ENCODE results near the gene UCHL3. TPM values are rescaled to one million over a fixed set of nuclear protein-coding genes. Genes with fewer than 3 reads are reported as not detected.

Gene UCHL3
- total RNA-seq, 1 experiment from 2014 or later, result 50.8 TPM

DNA sequence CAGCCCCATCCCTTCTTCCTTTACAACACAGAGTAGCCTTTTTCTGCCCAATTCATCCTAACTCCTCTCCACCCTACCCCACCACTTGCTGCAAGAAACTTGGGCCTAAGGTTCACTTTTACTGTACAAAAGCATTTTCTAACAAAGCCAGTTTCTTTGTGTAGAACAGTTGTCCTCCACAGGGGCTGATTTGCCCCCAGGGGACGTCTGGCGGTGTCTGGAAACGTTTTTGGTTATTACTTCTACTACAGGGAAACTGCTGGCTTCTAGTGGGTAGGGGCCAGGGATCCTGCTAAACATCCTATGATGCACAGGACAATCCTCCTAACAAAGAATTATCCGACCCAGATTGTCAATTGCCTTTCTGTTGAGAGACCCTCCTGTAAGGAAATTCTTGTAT, 79.2 kb downstream of the UCHL3 start:
- H3K4me1 ChIP-seq (ENCODE audit: insufficient read depth, low read length), result no peaks in the 10 kb centered on the region
- no peak overlapping the region for H3K4me3 Mint-ChIP-seq
- no peak overlapping the region for H2BK120ac ChIP-seq (ENCODE audit: low read depth, low read length, poor library complexity, severe bottlenecking)
- H3K79me1 ChIP-seq (ENCODE audit: insufficient read depth, low read depth, low read length, poor library complexity, severe bottlenecking), result no peaks in the 10 kb centered on the region
- H3K4ac ChIP-seq (ENCODE audit: low read depth, low read length), result no peak overlapping the region
- H2BK5ac ChIP-seq (ENCODE audit: insufficient read length, low read length), result no peak overlapping the region
- no peak overlapping the region; a peak in 1 of 7 replicates for H3K27ac Mint-ChIP-seq
- H3K27me3 ChIP-seq (ENCODE audit: insufficient read depth, low read length), result no peaks in the 10 kb centered on the region
- no peak overlapping the region for H3K27ac ChIP-seq (ENCODE audit: insufficient read length, low read depth, low read length)
- TF ChIP-seq, protein P1, sequence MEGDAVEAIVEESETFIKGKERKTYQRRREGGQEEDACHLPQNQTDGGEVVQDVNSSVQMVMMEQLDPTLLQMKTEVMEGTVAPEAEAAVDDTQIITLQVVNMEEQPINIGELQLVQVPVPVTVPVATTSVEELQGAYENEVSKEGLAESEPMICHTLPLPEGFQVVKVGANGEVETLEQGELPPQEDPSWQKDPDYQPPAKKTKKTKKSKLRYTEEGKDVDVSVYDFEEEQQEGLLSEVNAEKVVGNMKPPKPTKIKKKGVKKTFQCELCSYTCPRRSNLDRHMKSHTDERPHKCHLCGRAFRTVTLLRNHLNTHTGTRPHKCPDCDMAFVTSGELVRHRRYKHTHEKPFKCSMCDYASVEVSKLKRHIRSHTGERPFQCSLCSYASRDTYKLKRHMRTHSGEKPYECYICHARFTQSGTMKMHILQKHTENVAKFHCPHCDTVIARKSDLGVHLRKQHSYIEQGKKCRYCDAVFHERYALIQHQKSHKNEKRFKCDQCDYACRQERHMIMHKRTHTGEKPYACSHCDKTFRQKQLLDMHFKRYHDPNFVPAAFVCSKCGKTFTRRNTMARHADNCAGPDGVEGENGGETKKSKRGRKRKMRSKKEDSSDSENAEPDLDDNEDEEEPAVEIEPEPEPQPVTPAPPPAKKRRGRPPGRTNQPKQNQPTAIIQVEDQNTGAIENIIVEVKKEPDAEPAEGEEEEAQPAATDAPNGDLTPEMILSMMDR (conservative IDR thresholded peaks at IDR 0.05), result no peak
- H3K4me1 Mint-ChIP-seq, result peaks cover 0 to 2% of the 10 kb centered on the region in 2 experiments; a peak in 1 of 4 replicates
- H3K56ac ChIP-seq (ENCODE audit: insufficient read length, low read depth, low read length), result no peak overlapping the region
- no peaks in the 10 kb centered on the region for H3K79me2 ChIP-seq (ENCODE audit: insufficient read depth, low read length)
- no peaks in the 10 kb centered on the region for H4K20me1 ChIP-seq (ENCODE audit: control insufficient read depth, insufficient read depth, insufficient read length)
- H3K36me3 Mint-ChIP-seq (ENCODE audit: insufficient read depth in 1 of 3, low read depth in 3 of 3), result peaks cover 2 to 6% (median 3%) of the 10 kb centered on the region in 3 experiments; a peak in 4 of 7 replicates
- WGBS (ENCODE audit: extremely low coverage, insufficient read length, low lambda C conversion rate), result no CpG with 5 or more reads among the region's 4 CpGs
- no peak overlapping the region for H3K23ac ChIP-seq (ENCODE audit: insufficient read length, low read depth, low read length)
- no peaks in the 10 kb centered on the region for H3K27me3 Mint-ChIP-seq (ENCODE audit: low read depth)
- H2BK12ac ChIP-seq (ENCODE audit: insufficient read length, low read depth, low read length), result no peak overlapping the region
- no peak overlapping the region for H4K5ac ChIP-seq (ENCODE audit: insufficient read length, low read depth, low read length)
- DNase-seq, result no peak
- no peak overlapping the region for H4K91ac ChIP-seq (ENCODE audit: insufficient read length, low read depth, low read length)
- H3K14ac ChIP-seq (ENCODE audit: insufficient read depth, low read length), result no peak overlapping the region
- H3K4me2 ChIP-seq (ENCODE audit: insufficient read depth, insufficient read length, low read length), result no peak overlapping the region
- H3K18ac ChIP-seq (ENCODE audit: insufficient read length, low read depth, low read length), result no peak overlapping the region
- H3T11ph ChIP-seq (ENCODE audit: low read length), result no peak overlapping the region
- H2AK5ac ChIP-seq (ENCODE audit: insufficient read length, low read length), result no peak overlapping the region
- no peak overlapping the region for H3K9ac ChIP-seq (ENCODE audit: extremely low read depth, insufficient read length, low read length)
- no peaks in the 10 kb centered on the region for H3K9me3 Mint-ChIP-seq
- H2BK15ac ChIP-seq (ENCODE audit: low read depth, low read length), result no peak overlapping the region
- H3K23me2 ChIP-seq (ENCODE audit: insufficient read length, low read depth, low read length, poor library complexity, severe bottlenecking), result no peaks in the 10 kb centered on the region
- H3K9me3 ChIP-seq (ENCODE audit: control insufficient read depth, low read depth, low read length), result no peaks in the 10 kb centered on the region
- H2BK20ac ChIP-seq (ENCODE audit: low read depth, low read length, poor library complexity, severe bottlenecking), result no peak overlapping the region
- no peak overlapping the region for H4K8ac ChIP-seq (replicated peaks; ENCODE audit: insufficient read length, low read depth, low read length)
- H2AFZ ChIP-seq (ENCODE audit: low read length), result no peak overlapping the region

Measured in H9 (cell line).